Keratinocyte (primary cell): ENCODE data around the gene NUP210.

Experiments
- CTCF ChIP-seq, 3 experiments: IDR thresholded peaks in 1 of 3; conservative IDR thresholded peaks in 1 of 3; optimal IDR thresholded peaks in 1 of 3; 2 replicates in 2 of 3; 3 replicates in 1 of 3; pipeline versions ENCODE3 to v1.5.1; 2011; ENCODE audit warnings: low read length in 3 of 3, mild to moderate bottlenecking in 3 of 3, moderate library complexity in 2 of 3, control low read depth in 1 of 3, inconsistent platforms in 1 of 3; ENCODE audit not compliant: insufficient read depth in 2 of 3; ENCODE audit errors: extremely low read depth in 1 of 3
- EZH2 ChIP-seq: IDR thresholded peaks from one replicate; pipeline ENCODE4 v1.6.1; 2012; ENCODE audit warnings: inconsistent platforms, mild to moderate bottlenecking, low read length, moderate library complexity

DNA sequence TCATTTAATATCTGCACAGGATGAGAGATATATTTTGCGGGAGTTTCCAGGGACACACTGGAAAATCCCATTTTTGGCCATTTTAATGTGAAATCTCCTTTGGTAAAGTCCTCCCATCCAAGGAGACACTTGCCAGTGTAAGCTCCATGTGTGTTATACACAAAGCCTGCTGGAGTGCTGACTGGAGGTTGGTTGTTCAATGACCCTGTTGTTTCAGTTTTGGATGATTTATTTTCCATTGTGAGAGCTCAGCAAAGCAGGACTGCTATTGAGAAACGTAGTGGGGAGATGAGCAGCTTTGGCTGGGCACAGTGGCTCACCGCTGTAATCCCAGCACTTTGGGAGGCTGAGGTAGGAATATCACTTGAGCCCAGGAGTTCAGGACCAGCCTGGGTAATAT is 127.7 kb downstream of the NUP210 start:
- TF ChIP-seq CTCF (optimal IDR thresholded peaks at IDR 0.05 in 1 of 3, IDR thresholded peaks at IDR 0.05 in 1 of 3, conservative IDR thresholded peaks at IDR 0.05 in 1 of 3; ENCODE audit: extremely low read depth in 1 of 3, insufficient read depth in 2 of 3, low read length in 3 of 3) (no peak), EZH2 (no peak)
